Gastroesophageal sphincter (tissue), 4 donors: ENCODE measurements around the gene PSKH1. TPM values are rescaled to one million over a fixed set of nuclear protein-coding genes. Genes with fewer than 3 reads are reported as not detected.

ENCODE experiments used
- ATAC-seq: fragments of 150-250 bp; one replicate; pipeline ENCODE4 v1.9.1; 2016; ENCODE audit warnings: mild to moderate bottlenecking, moderate library complexity
- H3K27ac ChIP-seq, 4 donors: fragments of 200-600 bp; sonication (generic) in 3 of 4; 1 replicate in 3 of 4; 2 replicates in 1 of 4; pipeline ENCODE4 v1.5.1; 2016 to 2019
- H3K27me3 ChIP-seq: fragments of 200-600 bp; sonication (generic); one replicate; pipeline ENCODE4 v1.5.1; 2019
- H3K36me3 ChIP-seq, 2 donors: fragments of 200-600 bp; sonication (generic); one replicate each; pipeline ENCODE4 v1.5.1; 2019; ENCODE audit warnings: control low read depth in 1 of 2
- H3K4me1 ChIP-seq, 3 donors: fragments of 200-600 bp; sonication (generic); 1 replicate in 2 of 3; 2 replicates in 1 of 3; pipeline ENCODE4 v1.5.1; 2016 to 2019; ENCODE audit warnings: control low read depth in 2 of 3
- H3K4me3 ChIP-seq, 2 donors: fragments of 200-600 bp; sonication (generic); one replicate each; pipeline ENCODE4 v1.5.1; 2019; ENCODE audit warnings: mild to moderate bottlenecking in 1 of 2, moderate library complexity in 1 of 2
- H3K9me3 ChIP-seq, 3 donors: fragments of 200-600 bp; sonication (generic); one replicate each; pipeline ENCODE4 v1.5.1; 2017 to 2019; ENCODE audit warnings: control low read depth in 2 of 3
- EP300 ChIP-seq: sonication (generic); formaldehyde crosslinking; IDR thresholded peaks from one replicate; pipeline ENCODE4 v1.6.1; 2017; ENCODE audit warnings: antibody characterized with exemption, mild to moderate bottlenecking
- POLR2A ChIP-seq, 2 donors: fragments of 450-650 bp; IDR thresholded peaks; one replicate each; pipeline ENCODE4 v1.6.1; 2017; ENCODE audit warnings: antibody characterized with exemption in 2 of 2, mild to moderate bottlenecking in 2 of 2, moderate library complexity in 1 of 2
- POLR2AphosphoS5 ChIP-seq: sonication (generic); formaldehyde crosslinking; IDR thresholded peaks from one replicate; pipeline ENCODE4 v1.6.1; 2017; ENCODE audit warnings: antibody characterized with exemption
- WGBS, 2 donors: methylation state at CpG; one replicate each; pipeline ENCODE4 v1.1.5; 2018; ENCODE audit warnings: low coverage in 1 of 2; 5-methylcytosine and 5-hydroxymethylcytosine counted together
- small RNA-seq, 4 donors: library from RNA; depleted of rRNA; stranded (forward); fragments of <200 nt; gene quantifications; one replicate each; pipeline ENCODE3, GENCODE V24; 2016
- total RNA-seq, 4 donors: library from RNA; depleted of rRNA; stranded (reverse); fragments of >200 nt; gene quantifications; one replicate each; pipeline ENCODE4 v1.1.0, GENCODE V29; 2016
- TF ChIP-seq, protein P1 (sequence below), 4 experiments: fragments of 200-600 bp in 2 of 4; fragments of 450-650 bp in 2 of 4; sonication (generic) in 1 of 4; IDR thresholded peaks; one replicate each; pipeline ENCODE4 v1.5.1; 2017 to 2019; ENCODE audit warnings: antibody characterized with exemption in 4 of 4, mild to moderate bottlenecking in 2 of 4, moderate library complexity in 2 of 4

PSKH1 gene
- total RNA-seq, 4 donors from 2014 or later: 14.7 to 32.3 (median 23.4) TPM

DNA sequence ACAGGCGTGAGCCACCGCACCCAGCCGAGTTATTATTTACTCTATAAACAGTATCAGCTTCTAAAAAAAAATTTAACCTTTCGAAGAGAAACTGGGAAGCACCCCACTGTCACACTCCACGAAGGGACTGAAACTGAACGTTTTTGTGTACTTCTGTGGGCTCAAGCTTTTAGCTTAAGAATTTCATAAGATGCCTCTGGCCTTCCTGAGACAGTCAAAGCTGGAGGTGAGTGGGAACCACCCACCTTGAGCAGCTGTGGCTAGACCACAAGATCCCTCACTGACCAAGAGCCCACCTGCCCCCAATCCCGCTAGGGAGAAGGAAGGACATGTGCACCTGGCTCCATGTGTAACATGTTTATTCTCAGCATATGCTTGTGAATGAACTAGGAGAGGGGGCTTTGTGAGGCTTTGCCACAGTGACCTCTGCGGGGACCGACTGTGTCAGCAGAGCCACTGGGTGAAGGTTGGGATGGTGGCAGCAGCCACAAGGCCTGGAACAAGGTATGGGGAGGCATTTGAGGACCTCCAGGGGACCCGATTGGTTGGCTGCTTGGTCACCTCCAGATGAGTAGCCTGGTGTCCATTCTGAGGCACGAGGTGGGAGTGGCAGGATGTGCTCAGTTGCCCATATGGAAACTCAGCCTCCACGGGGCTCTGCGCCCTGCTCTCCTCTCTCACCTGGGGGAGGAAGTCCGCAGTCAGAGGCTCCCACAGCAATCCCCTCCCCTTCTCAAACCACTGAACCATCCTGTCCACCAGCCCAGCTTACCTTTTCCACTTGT, 82.5 kb downstream of the PSKH1 start:
- Histone ChIP-seq H3K36me3 (no peaks in the 10 kb centered on the region), H3K27ac (no peak overlapping the region), H3K9me3 (no peaks in the 10 kb centered on the region), H3K27me3 (peaks cover 19% of the 10 kb centered on the region), H3K4me1 (no peaks in the 10 kb centered on the region), H3K4me3 (no peak overlapping the region)
- TF ChIP-seq, protein P1, sequence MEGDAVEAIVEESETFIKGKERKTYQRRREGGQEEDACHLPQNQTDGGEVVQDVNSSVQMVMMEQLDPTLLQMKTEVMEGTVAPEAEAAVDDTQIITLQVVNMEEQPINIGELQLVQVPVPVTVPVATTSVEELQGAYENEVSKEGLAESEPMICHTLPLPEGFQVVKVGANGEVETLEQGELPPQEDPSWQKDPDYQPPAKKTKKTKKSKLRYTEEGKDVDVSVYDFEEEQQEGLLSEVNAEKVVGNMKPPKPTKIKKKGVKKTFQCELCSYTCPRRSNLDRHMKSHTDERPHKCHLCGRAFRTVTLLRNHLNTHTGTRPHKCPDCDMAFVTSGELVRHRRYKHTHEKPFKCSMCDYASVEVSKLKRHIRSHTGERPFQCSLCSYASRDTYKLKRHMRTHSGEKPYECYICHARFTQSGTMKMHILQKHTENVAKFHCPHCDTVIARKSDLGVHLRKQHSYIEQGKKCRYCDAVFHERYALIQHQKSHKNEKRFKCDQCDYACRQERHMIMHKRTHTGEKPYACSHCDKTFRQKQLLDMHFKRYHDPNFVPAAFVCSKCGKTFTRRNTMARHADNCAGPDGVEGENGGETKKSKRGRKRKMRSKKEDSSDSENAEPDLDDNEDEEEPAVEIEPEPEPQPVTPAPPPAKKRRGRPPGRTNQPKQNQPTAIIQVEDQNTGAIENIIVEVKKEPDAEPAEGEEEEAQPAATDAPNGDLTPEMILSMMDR (IDR thresholded peaks at IDR 0.05): no peak
- TF ChIP-seq POLR2AphosphoS5 (no peak), POLR2A (IDR thresholded peaks at IDR 0.05) (no peak), EP300 (no peak)
- no peak for ATAC-seq
- 68 to 81% methylated on average over 4 to 11 of the region's 14 CpGs for WGBS, 2 donors

DNA sequence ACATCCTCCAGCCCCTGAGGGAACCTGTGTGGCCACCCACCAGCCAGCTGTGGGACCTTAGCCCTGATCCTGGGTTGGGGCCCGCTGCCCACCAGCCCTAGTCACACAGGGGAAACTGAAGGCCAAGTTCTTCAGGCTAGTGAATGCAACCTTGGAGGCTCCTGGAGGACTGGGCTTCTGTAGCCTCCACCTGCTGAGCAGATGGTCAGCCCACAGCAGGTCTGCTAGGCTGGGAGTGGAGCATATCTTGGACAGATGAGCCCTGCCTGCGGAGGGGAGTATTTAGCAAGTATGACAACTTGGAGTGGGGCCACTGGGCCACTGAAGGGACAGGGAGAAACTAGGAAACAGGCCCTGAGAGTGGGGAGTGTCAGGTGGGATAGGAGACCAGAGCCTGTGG, 83.2 kb downstream of the PSKH1 start:
- Histone ChIP-seq H3K27me3 (peaks cover 26% of the 10 kb centered on the region), H3K27ac (no peak overlapping the region), H3K9me3 (no peaks in the 10 kb centered on the region), H3K4me3 (no peak overlapping the region), H3K4me1 (no peaks in the 10 kb centered on the region), H3K36me3 (no peaks in the 10 kb centered on the region)
- no peak for ATAC-seq
- WGBS, 2 donors: 100% methylated on average over 1 of the region's 2 CpGs; no CpG with 5 or more reads in 1 of the 2 donors
- TF ChIP-seq POLR2AphosphoS5 (no peak), EP300 (no peak), POLR2A (IDR thresholded peaks at IDR 0.05) (no peak)
- TF ChIP-seq, protein P1 (IDR thresholded peaks at IDR 0.05): no peak

DNA sequence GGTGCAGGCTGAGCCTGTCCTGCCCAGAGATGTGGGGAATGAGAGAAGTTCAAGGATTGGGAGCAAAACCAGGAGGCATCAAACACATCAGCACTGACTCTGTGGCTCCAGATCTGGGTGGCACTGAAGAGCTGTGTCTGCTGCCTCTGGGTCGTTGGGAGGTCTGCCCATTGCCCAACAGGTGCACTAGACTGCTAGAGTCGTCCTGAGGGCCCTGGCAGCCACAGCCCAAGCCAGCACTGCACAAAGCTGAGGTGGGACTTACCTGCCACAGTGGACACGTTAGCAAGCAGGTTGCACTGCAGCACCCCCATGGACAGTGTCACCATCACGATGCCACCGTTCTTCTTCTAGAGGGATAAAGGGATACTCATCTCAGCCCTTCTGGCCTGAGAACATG, 84.0 kb downstream of the PSKH1 start:
- 80 to 83% methylated on average over 1 to 2 of the region's 5 CpGs for WGBS, 2 donors
- no peak overlapping the region for H3K27ac ChIP-seq
- no peak for ATAC-seq
- TF ChIP-seq POLR2AphosphoS5 (no peak), POLR2A (IDR thresholded peaks at IDR 0.05) (no peak), EP300 (no peak)
- TF ChIP-seq, protein P1 (IDR thresholded peaks at IDR 0.05): no peak
- no peak overlapping the region for H3K4me3 ChIP-seq
- peaks cover 29% of the 10 kb centered on the region for H3K27me3 ChIP-seq
- H3K36me3 ChIP-seq: no peaks in the 10 kb centered on the region
- H3K4me1 ChIP-seq: no peaks in the 10 kb centered on the region
- no peaks in the 10 kb centered on the region for H3K9me3 ChIP-seq

DNA sequence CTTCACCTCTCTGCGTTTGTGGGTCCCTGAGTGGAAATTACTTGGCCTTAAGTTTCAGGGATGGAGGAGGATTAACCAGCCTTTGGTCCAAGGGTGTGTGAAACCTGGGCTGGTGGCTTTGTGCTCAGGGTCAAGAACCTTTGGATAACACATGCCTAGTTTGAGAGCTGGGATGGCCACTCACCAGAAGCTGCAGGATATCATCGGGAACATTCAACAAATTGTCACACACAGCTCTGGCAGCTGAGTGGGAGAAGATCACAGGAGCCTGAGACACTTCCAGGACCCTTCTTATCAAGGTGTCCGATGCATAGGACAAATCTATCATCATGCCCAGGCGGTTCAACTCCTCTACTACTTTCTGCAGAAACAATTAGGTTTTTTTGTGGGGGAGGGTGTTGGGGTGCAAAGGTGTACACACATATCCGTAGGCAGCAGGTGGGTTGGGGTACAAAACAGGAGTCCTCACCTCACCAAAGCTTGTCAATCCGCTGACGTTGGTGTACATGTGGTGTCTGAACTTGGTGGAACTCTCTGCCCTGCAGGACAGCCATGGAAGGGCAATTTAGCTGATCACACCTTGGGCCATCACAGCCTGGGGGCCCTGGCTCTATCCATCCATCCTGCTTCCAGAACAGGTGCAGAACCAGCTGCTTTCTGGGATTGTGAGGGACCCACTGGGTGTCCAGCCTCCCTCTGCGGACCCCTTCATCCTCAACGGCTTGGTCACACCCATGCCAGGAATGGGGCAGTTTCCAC, 84.6 kb downstream of the PSKH1 start:
- no peak overlapping the region for H3K27ac ChIP-seq
- no peaks in the 10 kb centered on the region for H3K36me3 ChIP-seq
- no peak for TF ChIP-seq EP300
- H3K9me3 ChIP-seq: no peaks in the 10 kb centered on the region
- ATAC-seq: no peak
- H3K4me3 ChIP-seq: no peak overlapping the region
- WGBS, 2 donors: 54 to 90% methylated on average over 2 to 5 of the region's 9 CpGs
- no peaks in the 10 kb centered on the region for H3K4me1 ChIP-seq
- peaks cover 36% of the 10 kb centered on the region for H3K27me3 ChIP-seq

Small RNA genes within 50 kb of the gene (small RNA-seq; reads per million reads assigned to genes)
- gene AC040162.2 (0 reads per million in 4 donors), gene NRN1L (0 reads per million in 4 donors)

Other genes starting within 250 kb of the PSKH1 start
- gene CARMIL2, start 248.1 kb upstream of the PSKH1 start, total RNA-seq: 1 to 10 TPM in 1 of 4 donors, under 1 TPM in 2, not detected in 1; 0.46 to 2.8 (median 0.47) TPM
- gene ACD, start 233.0 kb upstream of the PSKH1 start, total RNA-seq: 10 to 100 TPM; 20.9 to 33.7 (median 24.4) TPM
- 10 to 100 TPM in 1 of 4 donors, 1 to 10 TPM in 3; 5.9 to 13.4 (median 6.5) TPM for gene PARD6A, start 232.3 kb upstream of the PSKH1 start, total RNA-seq
- 10 to 100 TPM; 23.0 to 33.2 (median 28.9) TPM for gene ENKD1, start 226.5 kb upstream of the PSKH1 start, total RNA-seq
- 10 to 100 TPM in 1 of 4 donors, 1 to 10 TPM in 3; 3.6 to 12.9 (median 5.0) TPM for gene C16orf86, start 226.4 kb upstream of the PSKH1 start, total RNA-seq
- gene GFOD2, start 173.9 kb upstream of the PSKH1 start, total RNA-seq: 10 to 100 TPM; 16.3 to 24.9 (median 20.1) TPM
- 10 to 100 TPM in 1 of 4 donors, 1 to 10 TPM in 3; 6.0 to 12.3 (median 8.4) TPM for gene RANBP10, start 86.7 kb upstream of the PSKH1 start, total RNA-seq
- gene TSNAXIP1, start 86.4 kb upstream of the PSKH1 start, total RNA-seq: 1 to 10 TPM in 3 of 4 donors, under 1 TPM in 1; 0.89 to 2.4 (median 1.6) TPM
- gene THAP11, start 50.9 kb upstream of the PSKH1 start, total RNA-seq: 10 to 100 TPM; 52.6 to 78.0 (median 76.0) TPM
- 100 to 1,000 TPM in 3 of 4 donors, 10 to 100 TPM in 1; 90.0 to 194 (median 113) TPM for gene NUTF2, start 46.3 kb upstream of the PSKH1 start, total RNA-seq
- 10 to 100 TPM; 15.4 to 44.2 (median 35.3) TPM for gene CENPT, start 45.6 kb upstream of the PSKH1 start, total RNA-seq
- 10 to 100 TPM; 43.8 to 72.6 (median 53.5) TPM for gene EDC4, start 20.2 kb upstream of the PSKH1 start, total RNA-seq
- gene NRN1L, start 8.4 kb upstream of the PSKH1 start, total RNA-seq: 1 to 10 TPM in 2 of 4 donors, not detected in 2; 1.2 to 2.4 TPM
- 1 to 10 TPM in 2 of 4 donors, not detected in 2; 1.2 to 5.0 TPM for gene CTRL, start 38.6 kb downstream of the PSKH1 start, total RNA-seq
- 10 to 100 TPM; 26.5 to 33.8 (median 32.6) TPM for gene PSMB10, start 43.6 kb downstream of the PSKH1 start, total RNA-seq
- 10 to 100 TPM; 10.8 to 25.8 (median 15.9) TPM for gene LCAT, start 50.9 kb downstream of the PSKH1 start, total RNA-seq
- 100 to 1,000 TPM in 1 of 4 donors, 10 to 100 TPM in 3; 54.7 to 121 (median 64.0) TPM for gene SLC12A4, start 75.4 kb downstream of the PSKH1 start, total RNA-seq
- 1 to 10 TPM in 1 of 4 donors, not detected in 3; 1.4 TPM for gene DPEP3, start 87.2 kb downstream of the PSKH1 start, total RNA-seq
- 1 to 10 TPM; 1.0 to 3.0 (median 1.8) TPM for gene DPEP2, start 106.2 kb downstream of the PSKH1 start, total RNA-seq
- gene DPEP2NB, start 122.7 kb downstream of the PSKH1 start, total RNA-seq: not detected
- 10 to 100 TPM in 1 of 4 donors, 1 to 10 TPM in 3; 6.5 to 10.4 (median 8.0) TPM for gene DDX28, start 130.0 kb downstream of the PSKH1 start, total RNA-seq
- gene DUS2, start 130.0 kb downstream of the PSKH1 start, total RNA-seq: 10 to 100 TPM in 1 of 4 donors, 1 to 10 TPM in 3; 7.2 to 15.0 (median 8.7) TPM
- gene NFATC3, start 192.1 kb downstream of the PSKH1 start, total RNA-seq: 10 to 100 TPM; 42.4 to 50.6 (median 49.3) TPM